Upper lobe of right lung (tissue), 1 donor: ENCODE data around the gene ACTR3. TPM values are rescaled to one million over a fixed set of nuclear protein-coding genes. Genes with fewer than 3 reads are reported as not detected.
A peak's percentile ranks its signal among the peaks of the same experiment; 100 is the strongest.

Experiments
- ATAC-seq: fragments of 200-7000 bp; cut with Tn5 transposase; one replicate; pipeline ENCODE4 v1.9.1; 2020; ENCODE audit warnings: mild to moderate bottlenecking, moderate library complexity
- DNase-seq: peaks from one replicate; pipeline ENCODE4 v3.0.0-alpha.2; 2020
- H3K27ac ChIP-seq: fragments of 200-600 bp; one replicate; pipeline ENCODE4 v1.8.0; 2022
- H3K27me3 ChIP-seq: fragments of 200-600 bp; one replicate; pipeline ENCODE4 v1.8.0; 2022; ENCODE audit warnings: mild to moderate bottlenecking
- H3K36me3 ChIP-seq: fragments of 200-600 bp; one replicate; pipeline ENCODE4 v1.8.0; 2022
- H3K4me1 ChIP-seq: fragments of 200-600 bp; one replicate; pipeline ENCODE4 v1.8.0; 2022
- H3K4me3 ChIP-seq: fragments of 200-600 bp; one replicate; pipeline ENCODE4 v1.8.0; 2022; ENCODE audit warnings: mild to moderate bottlenecking
- H3K9me3 ChIP-seq: fragments of 200-600 bp; one replicate; pipeline ENCODE4 v1.8.0; 2022
- intact Hi-C: fragments of 100-400 bp; cut with DNase I; formaldehyde crosslinking; loops from one replicate; pipeline ENCODE4 v1.11.0; 2022
- total RNA-seq: library from RNA; stranded (reverse); fragmentation: NEBNext Ultra II Directional; extraction: Animal tissue kit (Norgen Biotek cat#: 25700); gene quantifications from one replicate; pipeline ENCODE4 v1.2.1, GENCODE V29; 2021
- TF ChIP-seq, protein P1 (sequence below): fragments of 200-600 bp; IDR thresholded peaks from one replicate; pipeline ENCODE4 v1.8.0; 2022; ENCODE audit warnings: antibody characterized with exemption
- donor health status: DM: no; HTN: yes; CAD: no; lungs with severe emphysema.

ACTR3 gene
- total RNA-seq, 1 donor from 2014 or later = 229 TPM

DNA sequence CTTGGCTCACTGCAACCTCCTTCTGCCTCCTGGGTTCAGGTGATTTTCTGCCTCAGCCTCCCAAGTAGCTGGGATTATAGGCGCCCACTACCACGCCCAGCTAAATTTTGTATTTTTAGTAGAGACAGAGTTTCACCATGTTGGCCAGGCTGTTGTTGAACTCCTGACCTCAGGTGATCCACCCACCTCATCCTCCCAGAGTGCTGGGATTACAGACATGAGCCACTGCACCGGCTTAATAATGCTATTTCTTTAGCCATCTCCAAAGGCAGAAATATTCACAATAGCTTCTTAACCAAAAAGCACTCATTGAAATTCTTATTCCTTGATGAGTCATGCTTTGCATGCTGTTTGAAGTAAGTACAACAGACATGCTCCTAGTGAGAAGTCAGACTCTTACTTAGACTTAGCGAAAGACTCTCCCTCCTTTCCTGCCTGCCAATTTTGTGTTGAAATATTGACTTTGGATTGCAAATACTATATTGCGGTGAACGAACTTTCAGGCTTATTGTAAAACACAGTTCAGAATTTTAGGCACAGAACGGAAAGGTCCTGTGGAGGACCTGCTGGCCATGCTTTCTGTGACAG lies 4.4 kb downstream of the ACTR3 start:
- H3K27me3 ChIP-seq = no peaks in the 10 kb centered on the region
- peak; percentile 39 for ATAC-seq
- intact Hi-C loops = no loop called here
- no peak for DNase-seq
- H3K9me3 ChIP-seq = no peaks in the 10 kb centered on the region
- H3K36me3 ChIP-seq = no peaks in the 10 kb centered on the region
- H3K4me3 ChIP-seq = peak overlapping the region; percentile 6
- peaks cover 67% of the 10 kb centered on the region for H3K4me1 ChIP-seq
- TF ChIP-seq, protein P1, sequence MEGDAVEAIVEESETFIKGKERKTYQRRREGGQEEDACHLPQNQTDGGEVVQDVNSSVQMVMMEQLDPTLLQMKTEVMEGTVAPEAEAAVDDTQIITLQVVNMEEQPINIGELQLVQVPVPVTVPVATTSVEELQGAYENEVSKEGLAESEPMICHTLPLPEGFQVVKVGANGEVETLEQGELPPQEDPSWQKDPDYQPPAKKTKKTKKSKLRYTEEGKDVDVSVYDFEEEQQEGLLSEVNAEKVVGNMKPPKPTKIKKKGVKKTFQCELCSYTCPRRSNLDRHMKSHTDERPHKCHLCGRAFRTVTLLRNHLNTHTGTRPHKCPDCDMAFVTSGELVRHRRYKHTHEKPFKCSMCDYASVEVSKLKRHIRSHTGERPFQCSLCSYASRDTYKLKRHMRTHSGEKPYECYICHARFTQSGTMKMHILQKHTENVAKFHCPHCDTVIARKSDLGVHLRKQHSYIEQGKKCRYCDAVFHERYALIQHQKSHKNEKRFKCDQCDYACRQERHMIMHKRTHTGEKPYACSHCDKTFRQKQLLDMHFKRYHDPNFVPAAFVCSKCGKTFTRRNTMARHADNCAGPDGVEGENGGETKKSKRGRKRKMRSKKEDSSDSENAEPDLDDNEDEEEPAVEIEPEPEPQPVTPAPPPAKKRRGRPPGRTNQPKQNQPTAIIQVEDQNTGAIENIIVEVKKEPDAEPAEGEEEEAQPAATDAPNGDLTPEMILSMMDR = no peak
- peak overlapping the region; percentile 47 for H3K27ac ChIP-seq

DNA sequence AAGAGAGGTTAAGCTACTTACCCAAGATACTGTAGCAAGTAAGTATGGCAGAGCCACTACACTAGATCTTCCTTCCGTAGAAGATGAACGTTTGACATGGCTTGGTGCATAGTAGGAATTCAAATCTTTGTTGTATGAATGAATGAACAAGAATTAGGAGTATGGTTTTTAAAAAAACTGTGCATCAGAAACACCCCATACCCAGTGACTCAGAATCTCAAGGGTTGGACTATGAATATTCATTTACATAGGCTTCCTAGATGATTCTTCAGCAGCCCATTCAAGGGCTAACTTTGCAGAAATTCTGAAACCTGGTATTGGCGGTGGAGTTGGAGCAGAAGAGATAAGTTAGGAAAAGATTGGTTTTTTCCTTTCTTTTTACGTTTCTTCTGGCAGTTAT lies 5.4 kb downstream of the ACTR3 start:
- Histone ChIP-seq H3K36me3 (no peaks in the 10 kb centered on the region), H3K27ac (no peak overlapping the region), H3K9me3 (no peaks in the 10 kb centered on the region), H3K27me3 (no peaks in the 10 kb centered on the region), H3K4me3 (no peak overlapping the region), H3K4me1 (peaks cover 77% of the 10 kb centered on the region)
- ATAC-seq (no peak), DNase-seq (no peak)
- intact Hi-C loops = no loop called here
- TF ChIP-seq, protein P1 = no peak

DNA sequence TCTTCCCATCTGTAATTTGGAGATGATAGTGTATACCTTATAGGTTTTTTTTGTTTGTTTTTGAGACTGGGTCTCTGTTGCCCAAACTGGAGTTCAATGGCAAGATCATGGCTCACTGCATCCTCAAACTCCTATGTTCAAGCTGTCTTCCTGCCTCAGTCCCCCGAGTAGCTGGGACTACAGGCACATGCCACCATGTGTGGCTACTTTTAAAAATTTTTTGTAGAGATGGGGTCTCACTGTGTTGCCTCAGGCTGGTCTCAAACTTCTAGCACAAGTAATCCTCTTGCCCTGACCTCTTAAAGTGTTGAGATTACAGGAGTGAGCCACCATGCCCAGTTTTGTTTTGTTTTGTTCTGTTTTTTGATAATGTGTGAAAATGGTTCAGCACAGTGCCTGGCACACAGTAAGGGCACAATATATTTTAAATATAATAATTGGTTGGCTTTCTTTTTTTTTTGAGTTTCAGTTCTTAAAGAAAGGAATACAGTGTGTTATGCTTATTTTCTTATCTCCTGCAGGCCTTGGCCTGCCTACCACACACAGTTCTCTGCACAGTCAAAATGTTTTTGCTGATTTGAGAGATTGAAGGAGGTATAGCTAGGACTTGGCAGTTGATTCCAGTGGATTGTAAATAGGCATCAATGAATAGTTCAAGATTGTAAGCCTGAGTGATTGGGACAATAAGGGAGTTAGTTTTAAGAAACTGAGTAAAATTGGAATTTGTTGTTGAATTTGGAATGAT lies 6.1 kb downstream of the ACTR3 start:
- Histone ChIP-seq H3K9me3 (no peaks in the 10 kb centered on the region), H3K27ac (no peak overlapping the region), H3K4me1 (peaks cover 84% of the 10 kb centered on the region), H3K27me3 (no peaks in the 10 kb centered on the region), H3K4me3 (no peak overlapping the region), H3K36me3 (no peaks in the 10 kb centered on the region)
- no peak for DNase-seq
- intact Hi-C loops = no loop called here
- TF ChIP-seq, protein P1 = no peak
- ATAC-seq = no peak

DNA sequence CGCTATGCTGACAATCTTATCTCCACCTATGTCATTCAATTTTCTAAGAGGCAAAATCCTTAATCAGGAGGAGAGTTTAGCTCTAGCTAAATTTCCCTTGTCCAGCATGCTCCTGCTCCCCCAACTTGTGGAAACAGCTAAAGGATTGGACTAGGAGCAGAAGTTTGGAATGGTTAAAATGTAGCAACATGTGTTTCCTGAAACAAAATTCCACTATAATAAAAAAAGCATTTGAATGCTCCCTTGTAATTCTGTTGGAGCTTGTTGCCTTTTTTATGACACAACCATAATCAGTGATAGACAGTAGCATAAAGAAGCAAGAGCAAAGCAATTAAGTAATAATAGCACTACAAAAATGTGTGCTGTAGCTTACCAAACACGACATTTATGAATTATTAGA lies 6.9 kb downstream of the ACTR3 start:
- intact Hi-C loops = no loop called here
- DNase-seq = no peak
- no peak for ATAC-seq

DNA sequence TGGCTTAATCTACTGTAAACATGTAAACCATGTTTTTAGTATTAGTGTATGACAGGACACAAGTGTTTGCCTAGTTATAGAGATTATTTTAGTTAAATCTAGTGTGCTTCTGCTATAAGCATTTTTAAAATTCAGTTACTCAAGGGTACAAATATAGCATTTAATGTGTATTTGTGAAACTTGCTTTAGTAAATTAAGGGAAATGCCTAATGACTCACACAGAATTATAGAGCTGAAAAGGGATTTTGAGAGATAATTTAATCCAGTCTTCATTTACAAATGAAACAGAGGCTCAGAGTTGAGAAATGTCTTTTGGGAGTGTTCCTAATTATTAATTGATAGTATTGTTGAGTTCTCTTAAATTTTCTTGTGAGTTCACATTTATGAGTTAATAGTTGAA lies 8.2 kb downstream of the ACTR3 start:
- Histone ChIP-seq H3K9me3 (no peaks in the 10 kb centered on the region), H3K27me3 (no peaks in the 10 kb centered on the region), H3K36me3 (no peaks in the 10 kb centered on the region), H3K4me3 (no peak overlapping the region), H3K4me1 (peaks cover 87% of the 10 kb centered on the region), H3K27ac (no peak overlapping the region)
- TF ChIP-seq, protein P1 = no peak
- DNase-seq (no peak), ATAC-seq (no peak)
- intact Hi-C loops = no loop called here

More for the DNA sequence above, 6.9 kb downstream of the ACTR3 start:
- Histone ChIP-seq H3K36me3 (no peaks in the 10 kb centered on the region), H3K27ac (no peak overlapping the region), H3K4me1 (peaks cover 88% of the 10 kb centered on the region), H3K27me3 (no peaks in the 10 kb centered on the region), H3K4me3 (no peak overlapping the region), H3K9me3 (no peaks in the 10 kb centered on the region)
- TF ChIP-seq, protein P1 = no peak
